HG03060 (cell line): Measurements from ENCODE around the gene CYSTM1.

ENCODE experiments used
- ATAC-seq: cut with Tn5 transposase; IDR thresholded peaks from one replicate; pipeline ENCODE4 v1.9.1; 2021; ENCODE audit warnings: low read depth, moderate number of reproducible peaks; ENCODE audit not compliant: unreplicated experiment

The CYSTM1 gene

GRCh38 chr5:140205216-140205615 is 30.2 kb downstream of the CYSTM1 start:
- ATAC-seq = no peak

GRCh38 chr5:140205952-140206351 is 31.0 kb downstream of the CYSTM1 start:
- no peak for ATAC-seq

- no peak for ATAC-seq
These were observed 32.4 kb downstream of the CYSTM1 start for GRCh38 chr5:140207250-140207964.

- ATAC-seq = no peak
These were observed 33.1 kb downstream of the CYSTM1 start for GRCh38 chr5:140208065-140208464.

- ATAC-seq = peak; percentile 40
These were observed 38.5 kb downstream of the CYSTM1 start for GRCh38 chr5:140213370-140213983.

- ATAC-seq = no peak
These were observed 39.8 kb downstream of the CYSTM1 start for GRCh38 chr5:140214831-140215230.

GRCh38 chr5:140215276-140215675 is 40.3 kb downstream of the CYSTM1 start:
- no peak for ATAC-seq

GRCh38 chr5:140216478-140217074 is 41.6 kb downstream of the CYSTM1 start:
- ATAC-seq = no peak

- no peak for ATAC-seq
These were observed 42.5 kb downstream of the CYSTM1 start for GRCh38 chr5:140217299-140218026.

GRCh38 chr5:140219068-140219991 is 44.3 kb downstream of the CYSTM1 start:
- ATAC-seq = no peak

- ATAC-seq = no peak
These were observed 45.2 kb downstream of the CYSTM1 start for GRCh38 chr5:140220032-140220697.

- no peak for ATAC-seq
These were observed 45.7 kb downstream of the CYSTM1 start for GRCh38 chr5:140220698-140221064.

- ATAC-seq = no peak
These were observed 46.8 kb downstream of the CYSTM1 start for GRCh38 chr5:140221697-140222223.

GRCh38 chr5:140222416-140222815 is 47.4 kb downstream of the CYSTM1 start:
- ATAC-seq = no peak

- ATAC-seq = no peak
These were observed 48.6 kb downstream of the CYSTM1 start for GRCh38 chr5:140223567-140223966.

- ATAC-seq = no peak
These were observed 49.7 kb downstream of the CYSTM1 start for GRCh38 chr5:140224658-140225057.

GRCh38 chr5:140225396-140225795 is 50.4 kb downstream of the CYSTM1 start:
- no peak for ATAC-seq

GRCh38 chr5:140227046-140227445 is 52.1 kb downstream of the CYSTM1 start:
- ATAC-seq = no peak

GRCh38 chr5:140228364-140228837 is 53.4 kb downstream of the CYSTM1 start:
- no peak for ATAC-seq
